HUDEP-2 (cell line): ENCODE data around the gene VPS26B.
"Not testable (repeated sequence)": the region's sequence is repeated elsewhere in the genome, so short reads cannot be mapped to it uniquely, and the experiment has no call there.

ENCODE experiments used
- DNase-seq, 76 experiments: peaks; one replicate each; lab custom pipeline; 2025; ENCODE audit not compliant: unreplicated experiment in 76 of 76; lab: John Stamatoyannopoulos, UW

The VPS26B gene

DNA sequence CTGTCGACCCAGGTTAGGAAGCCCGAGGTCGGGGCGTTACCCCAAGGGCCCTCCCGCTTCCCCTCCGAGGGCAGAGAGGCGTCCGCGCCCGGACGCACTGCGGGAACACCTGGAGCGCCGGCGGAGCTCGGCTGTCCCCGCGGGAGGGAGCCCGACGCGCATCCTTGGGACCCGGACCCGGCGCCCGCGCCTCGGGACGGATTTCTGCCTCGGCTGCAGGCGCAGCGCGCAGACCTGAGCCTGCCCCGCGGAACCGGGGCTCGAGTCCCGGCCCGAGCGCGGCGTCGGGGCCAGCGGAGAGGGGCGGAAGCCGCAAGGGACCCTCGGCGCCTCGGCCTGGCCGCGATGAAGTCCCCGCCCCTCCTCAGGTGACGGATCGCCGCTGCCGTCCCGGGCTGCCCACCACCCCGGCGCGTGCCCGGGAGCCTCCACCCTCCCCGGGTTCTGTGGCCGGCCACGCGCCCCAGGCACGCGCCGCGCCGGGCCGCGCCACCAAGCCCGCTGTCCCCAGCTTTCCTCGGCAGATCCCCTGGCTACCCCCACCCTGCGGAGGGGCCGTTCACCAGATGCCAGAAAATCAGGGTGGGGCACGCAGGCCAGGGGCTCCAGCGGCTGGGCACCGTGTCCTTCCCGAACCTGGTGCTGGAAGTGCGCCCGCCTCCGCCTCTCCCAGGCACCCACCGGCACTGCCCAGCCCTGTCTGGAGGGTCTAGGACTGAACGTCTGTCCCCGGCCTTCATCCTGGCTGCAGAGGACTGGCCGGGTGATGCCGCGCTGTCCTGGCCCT is 52.1 kb downstream of the VPS26B start:
- no peak for DNase-seq

GRCh38 chr11:134277183-134278001 is 52.9 kb downstream of the VPS26B start:
- no peak for DNase-seq

- no peak for DNase-seq
Measured at GRCh38 chr11:134278356-134278755, 53.9 kb downstream of the VPS26B start.

DNA sequence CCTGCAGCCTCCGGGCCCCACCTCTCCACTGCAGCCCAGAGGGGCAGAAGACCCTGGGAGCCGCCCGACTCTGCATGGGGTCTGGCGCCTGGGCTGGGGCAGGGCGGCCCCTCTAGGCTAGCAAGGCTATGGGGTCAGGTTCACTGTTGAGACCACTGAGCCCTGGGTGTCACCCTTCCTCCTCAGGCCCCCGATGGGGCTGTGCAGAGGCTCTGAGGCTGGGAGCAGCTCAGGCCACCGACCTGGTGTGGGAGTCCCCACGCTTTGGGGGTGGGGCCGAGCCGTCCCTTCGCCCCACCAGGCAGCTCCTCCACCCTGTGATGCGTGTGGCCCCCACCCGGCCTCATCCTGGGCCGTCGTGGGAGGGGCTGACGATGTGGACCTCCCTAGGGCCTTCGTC is 57.2 kb downstream of the VPS26B start:
- DNase-seq = not testable (repeated sequence)

- no peak for DNase-seq
Measured at GRCh38 chr11:134282121-134283045, 57.9 kb downstream of the VPS26B start.

DNA sequence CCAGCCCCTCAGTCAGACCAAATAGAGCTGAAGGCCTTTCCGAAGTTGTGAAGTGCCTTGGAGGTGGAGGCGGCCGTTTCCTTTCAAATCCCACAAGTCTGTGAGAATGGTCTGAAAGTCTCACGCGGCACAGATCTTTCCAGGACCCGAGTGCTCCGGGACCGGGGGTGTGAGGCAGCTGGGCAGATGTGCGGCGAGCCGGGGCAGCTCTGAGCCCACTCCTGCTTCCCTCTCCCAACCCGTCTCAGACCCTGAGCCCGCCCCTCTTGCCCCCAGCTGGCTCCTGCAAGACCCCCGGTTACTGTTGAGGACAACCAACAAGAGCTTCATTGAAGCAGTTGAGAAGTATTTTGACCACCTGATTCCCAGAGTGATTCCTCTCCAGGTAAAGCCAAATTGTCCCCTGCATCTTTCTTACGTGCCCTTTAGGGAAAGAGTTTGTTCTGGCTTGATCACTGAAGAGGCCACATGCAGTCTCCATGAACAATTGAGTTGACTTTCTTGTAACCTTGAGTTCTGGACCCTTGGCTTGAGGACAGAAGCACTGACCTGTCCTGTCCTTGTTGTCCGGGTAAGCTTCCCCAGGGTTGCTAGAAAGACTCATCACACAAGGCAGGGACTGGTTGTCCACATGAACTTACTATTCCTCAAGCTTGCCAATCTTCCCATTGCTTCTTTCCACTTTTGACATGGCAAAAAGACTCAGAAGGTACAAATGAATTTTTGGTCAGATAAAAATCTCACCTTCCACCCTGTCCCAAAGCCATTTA is 59.2 kb downstream of the VPS26B start:
- DNase-seq = no peak

- DNase-seq = not testable (repeated sequence)
Measured at GRCh38 chr11:134284349-134284748, 59.9 kb downstream of the VPS26B start.

DNA sequence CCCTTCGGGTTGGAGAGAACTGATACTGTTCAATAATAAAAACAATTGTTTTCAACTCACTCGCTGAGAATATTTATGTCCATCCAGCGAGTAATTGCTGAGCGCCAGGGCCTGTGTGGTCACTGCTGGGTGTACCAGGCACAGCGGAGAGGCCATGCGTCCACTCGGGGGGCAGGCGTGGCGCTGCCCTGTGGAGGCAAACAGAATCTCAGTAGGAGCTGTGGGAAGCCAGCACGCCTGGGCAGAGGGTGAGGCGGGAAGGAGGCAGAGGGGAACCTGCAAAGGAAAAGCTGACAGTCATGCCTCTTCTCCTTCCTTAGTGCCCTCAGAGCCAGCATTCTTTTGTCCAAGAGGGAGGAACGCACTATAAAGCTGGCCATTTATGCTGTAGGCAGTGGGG is 63.1 kb downstream of the VPS26B start:
- DNase-seq = no peak

GRCh38 chr11:134288486-134288885 is 64.0 kb downstream of the VPS26B start:
- DNase-seq = no peak

DNA sequence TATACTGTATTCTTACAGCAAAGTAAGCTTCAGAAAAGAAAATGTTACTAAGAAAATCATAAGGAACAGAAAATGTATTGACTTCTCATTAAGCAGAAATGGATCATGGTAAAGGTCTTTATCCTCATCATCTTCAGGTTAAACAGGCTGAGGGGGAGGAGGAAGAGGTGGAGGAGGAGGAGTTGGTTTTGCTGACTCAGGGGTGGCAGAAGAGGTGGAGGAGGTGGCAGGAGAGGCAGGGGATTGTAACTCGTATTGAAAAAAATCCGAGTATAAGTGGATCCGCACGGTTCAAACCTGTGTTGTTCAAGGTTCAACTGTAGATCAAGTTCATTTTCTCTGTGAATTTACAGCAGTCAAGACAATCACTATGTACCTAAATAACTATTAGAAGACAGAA is 64.7 kb downstream of the VPS26B start:
- no peak for DNase-seq

DNA sequence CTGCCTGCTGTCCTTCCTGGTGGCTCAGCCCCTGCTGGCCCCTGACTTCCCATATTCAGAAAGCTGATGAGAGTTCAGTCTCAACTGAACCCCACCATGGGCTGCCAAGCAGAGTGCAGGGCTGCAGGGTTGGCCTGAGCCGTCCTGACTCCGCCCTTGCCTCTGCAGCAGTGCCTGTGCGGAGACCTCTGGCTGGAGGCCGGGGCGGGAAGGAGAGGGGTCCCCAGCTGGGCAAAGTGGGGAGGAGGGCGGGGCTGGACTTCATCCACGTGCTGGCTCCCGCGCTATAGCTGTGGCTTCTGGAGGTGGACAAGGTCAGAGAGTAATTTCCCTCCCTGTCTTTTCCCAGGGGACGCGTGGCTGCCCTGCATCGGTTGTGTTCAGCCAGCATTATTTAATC is 65.3 kb downstream of the VPS26B start:
- DNase-seq = no peak

DNA sequence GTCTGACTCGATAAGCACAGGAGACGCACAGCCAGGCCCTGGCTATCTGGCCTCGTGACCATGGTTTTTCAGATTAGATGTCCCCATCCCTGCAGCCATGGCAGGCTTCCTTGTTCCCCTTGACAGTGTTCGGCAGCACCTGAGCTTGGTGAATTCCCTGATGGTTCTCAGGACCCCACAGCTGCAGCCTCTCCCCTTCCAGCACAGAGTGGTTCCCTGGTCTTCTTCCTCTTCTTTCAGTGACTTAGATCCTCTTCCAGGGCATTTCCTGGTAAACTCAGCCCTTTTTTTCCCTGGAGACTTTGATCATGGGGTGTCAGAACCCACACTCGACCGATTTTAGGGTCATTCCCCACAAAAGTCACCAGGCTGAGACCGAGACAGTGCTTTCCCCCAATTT is 66.2 kb downstream of the VPS26B start:
- no peak for DNase-seq

GRCh38 chr11:134291196-134291595 is 66.7 kb downstream of the VPS26B start:
- DNase-seq = no peak

- DNase-seq = no peak
Measured at GRCh38 chr11:134292661-134293060, 68.2 kb downstream of the VPS26B start.

GRCh38 chr11:134293119-134294113 is 68.9 kb downstream of the VPS26B start:
- DNase-seq = no peak

DNA sequence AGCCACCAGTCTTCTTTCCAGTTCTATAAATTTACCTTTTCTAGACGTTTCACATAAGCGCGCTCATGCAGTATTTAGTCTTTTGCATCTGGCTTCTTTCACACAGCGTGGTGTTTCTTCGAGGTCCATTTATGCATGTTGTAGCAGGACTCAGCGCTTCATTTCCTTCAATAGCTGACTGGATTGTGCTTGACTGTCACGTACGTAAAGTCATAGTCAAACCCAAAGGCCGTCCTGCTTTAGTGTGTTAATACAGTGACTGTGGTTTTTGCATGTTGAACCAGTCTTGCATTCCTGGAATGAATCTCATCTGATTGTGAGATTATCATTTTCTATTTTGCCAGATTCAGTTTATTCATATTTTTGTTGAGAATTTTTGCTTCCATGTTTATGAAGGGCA is 70.2 kb downstream of the VPS26B start:
- DNase-seq = no peak
